Neuronal stem cell (in vitro differentiated cells): Measurements from ENCODE around the gene SLC6A19.

Experiments
- DNase-seq: peaks from one replicate; pipeline ENCODE4 v3.0.0-alpha.2; 2013; ENCODE audit warnings: low spot score
- H2AFZ ChIP-seq: one replicate; pipeline ENCODE4 v1.6.1; 2013; ENCODE audit warnings: mild to moderate bottlenecking, low read length, inconsistent platforms
- H2AK5ac ChIP-seq: 2 replicates; pipeline ENCODE4 v1.6.1; 2013; ENCODE audit warnings: low read depth, mild to moderate bottlenecking, inconsistent platforms, low read length, moderate library complexity, mixed read lengths
- H2BK120ac ChIP-seq: 2 replicates; pipeline ENCODE4 v1.6.1; 2013; ENCODE audit warnings: low read depth, mild to moderate bottlenecking, inconsistent platforms, low read length, moderate library complexity, mixed read lengths
- H2BK12ac ChIP-seq: one replicate; pipeline ENCODE4 v1.6.1; 2013; ENCODE audit warnings: low read length, inconsistent platforms
- H2BK15ac ChIP-seq: 2 replicates; pipeline ENCODE4 v1.6.1; 2013; ENCODE audit warnings: mild to moderate bottlenecking, low read length, inconsistent platforms, mixed read lengths
- H2BK5ac ChIP-seq: one replicate; pipeline ENCODE4 v1.6.1; 2013; ENCODE audit warnings: inconsistent platforms, mild to moderate bottlenecking, low read length, moderate library complexity
- H3K14ac ChIP-seq: one replicate; pipeline ENCODE4 v1.6.1; 2013; ENCODE audit warnings: low read length, inconsistent platforms
- H3K18ac ChIP-seq: 2 replicates; pipeline ENCODE4 v1.6.1; 2013; ENCODE audit warnings: low read length, inconsistent platforms
- H3K23ac ChIP-seq: 2 replicates; pipeline ENCODE4 v1.6.1; 2013; ENCODE audit warnings: low read depth, mild to moderate bottlenecking, mixed read lengths, low read length, inconsistent platforms; ENCODE audit not compliant: poor library complexity
- H3K27ac ChIP-seq: replicated peaks from 3 replicates; pipeline ENCODE4 v1.5.1; 2013; ENCODE audit warnings: low read length, inconsistent platforms
- H3K27me3 ChIP-seq, 3 experiments: 2 replicates each; pipeline ENCODE4 v1.6.1; 2013; ENCODE audit warnings: low read length in 3 of 3, mild to moderate bottlenecking in 2 of 3, inconsistent platforms in 1 of 3, low read depth in 1 of 3, mixed read lengths in 1 of 3, moderate library complexity in 1 of 3; ENCODE audit not compliant: control insufficient read depth in 3 of 3, insufficient read depth in 3 of 3
- H3K36me3 ChIP-seq, 2 donors: replicated peaks in 1 of 2; 2 replicates each; pipeline ENCODE4 v1.6.1; 2013; ENCODE audit warnings: low read length in 2 of 2; ENCODE audit not compliant: control insufficient read depth in 2 of 2, insufficient read depth in 2 of 2
- H3K4ac ChIP-seq: 2 replicates; pipeline ENCODE4 v1.6.1; 2013; ENCODE audit warnings: inconsistent platforms, mild to moderate bottlenecking, low read length, moderate library complexity
- H3K4me1 ChIP-seq, 2 donors: 1 replicate in 1 of 2; 2 replicates in 1 of 2; pipeline ENCODE4 v1.6.1; 2013; ENCODE audit warnings: low read length in 2 of 2, low read depth in 1 of 2; ENCODE audit not compliant: control insufficient read depth in 2 of 2, insufficient read depth in 1 of 2
- H3K4me2 ChIP-seq: one replicate; pipeline ENCODE4 v1.6.1; 2013; ENCODE audit warnings: mild to moderate bottlenecking, low read length, inconsistent platforms; ENCODE audit not compliant: insufficient read depth, poor library complexity, severe bottlenecking
- H3K4me3 ChIP-seq, 2 donors: 2 replicates each; pipeline ENCODE4 v1.5.1; 2013; ENCODE audit warnings: low read length in 2 of 2, mild to moderate bottlenecking in 2 of 2, inconsistent platforms in 1 of 2, moderate library complexity in 1 of 2
- H3K79me1 ChIP-seq: one replicate; pipeline ENCODE4 v1.6.1; 2013; ENCODE audit warnings: low read depth, mild to moderate bottlenecking, inconsistent platforms, low read length, moderate library complexity
- H3K9ac ChIP-seq: one replicate; pipeline ENCODE4 v1.6.1; 2013; ENCODE audit warnings: mild to moderate bottlenecking, low read depth, low read length, inconsistent platforms; ENCODE audit not compliant: poor library complexity
- H3K9me3 ChIP-seq, 2 donors: replicated peaks in 1 of 2; 2 replicates each; pipeline versions ENCODE3 to v1.6.1; 2013; ENCODE audit warnings: low read length in 2 of 2, mild to moderate bottlenecking in 2 of 2, inconsistent platforms in 1 of 2, low read depth in 1 of 2, mixed read lengths in 1 of 2, moderate library complexity in 1 of 2; ENCODE audit not compliant: control insufficient read depth in 2 of 2, insufficient read depth in 1 of 2
- H4K8ac ChIP-seq: one replicate; pipeline ENCODE4 v1.6.1; 2013; ENCODE audit warnings: low read depth, mild to moderate bottlenecking, inconsistent platforms, low read length, moderate library complexity
- H4K91ac ChIP-seq: one replicate; pipeline ENCODE4 v1.6.1; 2013; ENCODE audit warnings: low read length, low read depth, mild to moderate bottlenecking, inconsistent platforms; ENCODE audit not compliant: poor library complexity
- WGBS, 2 donors: extraction: QIAGEN DNeasy Blood & Tissue Kit; methylation state at CpG; one replicate each; pipeline ENCODE4 v1.1.7; 2013; ENCODE audit warnings: missing lambda C conversion rate in 2 of 2, mixed read lengths in 1 of 2; ENCODE audit not compliant: insufficient read length in 2 of 2, insufficient replicate concordance in 1 of 2; ENCODE audit errors: extremely low coverage in 2 of 2; 5-methylcytosine and 5-hydroxymethylcytosine counted together

Gene SLC6A19

DNA sequence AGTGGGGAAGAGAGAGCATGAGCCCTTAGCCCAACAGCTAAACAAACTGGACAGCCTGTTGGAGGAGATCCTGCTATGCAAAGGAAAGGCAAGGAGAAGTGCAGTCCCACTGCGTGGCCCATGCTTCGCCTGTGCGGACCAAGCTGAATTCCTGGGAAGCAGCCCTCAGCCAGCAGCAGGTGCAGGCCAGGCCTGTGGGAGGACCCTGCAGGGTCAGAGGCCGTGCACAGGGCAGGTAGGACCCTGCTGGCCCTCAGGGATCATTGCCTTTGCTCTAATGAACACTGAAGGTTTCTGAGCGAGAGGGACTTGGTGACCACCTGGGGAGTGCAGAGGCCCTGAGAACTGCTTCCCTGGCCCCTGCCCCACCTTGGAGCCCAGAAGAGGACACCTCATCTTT, 6.0 kb upstream of the SLC6A19 start:
- no CpG with 5 or more reads among the region's 5 CpGs for WGBS, 2 donors
- no peak overlapping the region for H2BK12ac ChIP-seq
- peak overlapping the region; percentile 6 for H2AK5ac ChIP-seq
- H2BK5ac ChIP-seq = peak overlapping the region; percentile 4
- no peak overlapping the region for H3K4ac ChIP-seq
- no peaks in the 10 kb centered on the region for H3K36me3 ChIP-seq
- no peak overlapping the region for H2AFZ ChIP-seq
- no peak overlapping the region for H3K18ac ChIP-seq
- peak overlapping the region in 1 of 2 donors; percentile 40 for H3K4me3 ChIP-seq
- no peak for DNase-seq
- H2BK120ac ChIP-seq = no peak overlapping the region
- no peak overlapping the region for H3K23ac ChIP-seq
- peak overlapping the region; percentile 9 for H3K14ac ChIP-seq
- no peak overlapping the region for H2BK15ac ChIP-seq
- H3K4me1 ChIP-seq = peaks cover 0 to 8% of the 10 kb centered on the region in 2 donors
- H4K91ac ChIP-seq = no peak overlapping the region
- no peak overlapping the region for H3K4me2 ChIP-seq
- no peak overlapping the region for H4K8ac ChIP-seq
- H3K9me3 ChIP-seq = no peaks in the 10 kb centered on the region
- H3K9ac ChIP-seq = no peak overlapping the region
- peaks cover 0 to 6% (median 5%) of the 10 kb centered on the region in 3 experiments for H3K27me3 ChIP-seq
- H3K79me1 ChIP-seq = no peaks in the 10 kb centered on the region
- H3K27ac ChIP-seq = no peak overlapping the region

DNA sequence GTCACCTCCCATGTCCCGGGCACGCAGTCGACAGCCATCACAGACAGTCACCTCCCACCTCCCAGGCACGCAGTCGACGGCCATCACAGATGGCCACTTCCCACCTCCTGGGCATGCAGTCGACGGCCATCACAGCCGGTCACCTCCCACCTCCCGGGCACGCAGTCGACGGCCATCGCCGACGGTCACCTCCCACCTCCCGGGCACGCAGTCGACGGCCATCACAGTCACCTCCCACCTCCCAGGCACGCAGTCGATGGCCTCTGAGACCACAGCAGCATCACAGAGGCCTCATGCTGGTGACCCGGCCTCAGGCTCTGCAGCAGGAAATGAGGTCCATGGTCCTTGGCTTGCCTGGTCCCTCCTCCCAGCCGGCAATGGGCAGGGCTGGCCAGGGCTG, 5.5 kb upstream of the SLC6A19 start:
- no peak overlapping the region for H2BK120ac ChIP-seq
- H3K79me1 ChIP-seq = no peaks in the 10 kb centered on the region
- peak overlapping the region; percentile 6 for H2AK5ac ChIP-seq
- no peak overlapping the region for H2BK12ac ChIP-seq
- H3K27ac ChIP-seq = no peak overlapping the region
- H3K14ac ChIP-seq = peak overlapping the region; percentile 9
- no peak overlapping the region for H4K8ac ChIP-seq
- H3K9me3 ChIP-seq = no peaks in the 10 kb centered on the region
- H3K36me3 ChIP-seq = no peaks in the 10 kb centered on the region
- H3K4me1 ChIP-seq = peaks cover 0 to 8% of the 10 kb centered on the region in 2 donors
- no peak overlapping the region for H3K9ac ChIP-seq
- H2BK5ac ChIP-seq = peak overlapping the region; percentile 4
- H3K4ac ChIP-seq = no peak overlapping the region
- H4K91ac ChIP-seq = no peak overlapping the region
- H3K18ac ChIP-seq = peak overlapping the region; percentile 5
- H3K4me3 ChIP-seq = peak overlapping the region in 1 of 2 donors; percentile 29
- WGBS, 2 donors = no CpG with 5 or more reads among the region's 24 CpGs
- DNase-seq = no peak
- no peak overlapping the region for H2AFZ ChIP-seq
- H2BK15ac ChIP-seq = peak overlapping the region; percentile 68
- peak overlapping the region; percentile 87 for H3K23ac ChIP-seq
- H3K27me3 ChIP-seq = peaks cover 0 to 6% (median 5%) of the 10 kb centered on the region in 3 experiments
- H3K4me2 ChIP-seq = no peak overlapping the region

DNA sequence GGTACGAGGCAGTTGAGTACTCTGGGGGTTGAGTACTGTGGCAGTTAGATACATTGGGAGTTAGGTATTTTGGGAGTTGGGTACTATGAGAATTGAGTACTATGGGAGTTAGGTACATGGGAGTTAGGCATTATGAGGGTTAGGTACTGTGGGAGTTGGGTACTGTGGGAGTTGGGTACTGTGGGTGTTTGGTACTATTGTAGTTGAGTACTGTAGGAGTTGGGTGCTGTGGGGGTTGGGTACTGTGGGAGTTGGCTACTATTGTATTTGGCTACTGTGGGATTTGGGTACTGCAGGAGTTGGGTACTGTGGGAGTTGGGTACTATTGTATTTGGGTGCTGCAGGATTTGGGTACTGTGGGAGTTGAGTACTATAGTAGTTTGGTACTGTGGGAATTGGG, 4.8 kb upstream of the SLC6A19 start:
- Histone ChIP-seq H3K4me1 (peaks cover 0 to 8% of the 10 kb centered on the region in 2 donors), H3K4ac (no peak overlapping the region), H2AK5ac (no peak overlapping the region), H3K4me2 (no peak overlapping the region), H2BK12ac (no peak overlapping the region), H3K27ac (no peak overlapping the region), H4K91ac (no peak overlapping the region), H2AFZ (no peak overlapping the region), H3K9me3 (no peaks in the 10 kb centered on the region), H3K79me1 (no peaks in the 10 kb centered on the region), H3K14ac (no peak overlapping the region), H2BK120ac (no peak overlapping the region), H3K23ac (no peak overlapping the region), H3K4me3 (no peak overlapping the region), H3K36me3 (no peaks in the 10 kb centered on the region), H3K27me3 (peaks cover 0 to 7% (median 5%) of the 10 kb centered on the region in 3 experiments), H2BK5ac (no peak overlapping the region), H2BK15ac (no peak overlapping the region), H3K9ac (no peak overlapping the region), H4K8ac (no peak overlapping the region), H3K18ac (no peak overlapping the region)
- no CpG with 5 or more reads among the region's 1 CpG for WGBS, 2 donors
- DNase-seq = no peak

DNA sequence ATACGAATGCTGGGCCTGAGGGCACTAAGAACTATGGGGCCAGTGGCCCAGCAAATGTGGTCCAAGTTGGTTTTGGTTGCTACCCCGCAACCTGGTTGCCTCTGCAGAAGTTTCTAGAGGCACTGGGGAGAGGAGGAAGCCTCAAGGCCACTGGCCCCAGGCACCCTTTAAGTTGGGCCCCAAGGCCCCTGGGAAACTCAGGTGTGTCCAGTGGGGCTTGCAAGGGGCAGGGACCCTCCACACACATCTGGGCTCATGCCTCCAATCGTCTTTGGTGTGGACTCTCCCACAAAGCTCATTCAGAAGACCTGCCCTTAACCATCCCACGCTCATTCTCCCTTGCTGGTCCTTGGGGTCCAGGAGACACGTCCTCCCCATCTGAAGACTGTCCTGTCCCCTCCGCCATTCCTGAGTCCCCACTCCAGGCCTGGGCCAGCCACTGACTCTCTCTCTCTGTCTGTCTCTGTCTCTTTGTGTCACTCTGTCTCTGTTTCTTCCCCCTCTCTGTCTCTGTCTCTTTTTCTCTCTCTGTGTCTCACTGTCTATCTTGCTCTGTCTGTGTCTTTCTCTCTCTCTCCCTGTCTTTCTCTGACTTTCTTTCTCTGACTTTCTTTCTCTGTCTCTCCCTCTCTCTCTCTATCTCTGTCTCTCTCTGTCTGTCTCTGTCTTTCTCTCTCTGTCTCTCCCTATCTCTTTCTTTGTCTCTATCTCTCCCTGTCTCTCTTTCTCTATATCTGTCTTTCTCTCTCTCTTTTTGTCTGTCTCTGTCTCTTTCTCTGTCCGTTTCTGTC, 3.3 kb upstream of the SLC6A19 start:
- Histone ChIP-seq H3K27me3 (peaks cover 0 to 14% (median 3%) of the 10 kb centered on the region in 3 experiments), H2BK5ac (no peak overlapping the region), H4K91ac (no peak overlapping the region), H3K79me1 (no peaks in the 10 kb centered on the region), H3K23ac (no peak overlapping the region), H2AFZ (no peak overlapping the region), H3K4me2 (no peak overlapping the region), H2BK12ac (no peak overlapping the region), H2AK5ac (no peak overlapping the region), H4K8ac (no peak overlapping the region), H3K9me3 (no peaks in the 10 kb centered on the region), H2BK15ac (no peak overlapping the region), H3K18ac (no peak overlapping the region), H3K4ac (no peak overlapping the region), H3K4me1 (peaks cover 0 to 7% of the 10 kb centered on the region in 2 donors), H3K27ac (no peak overlapping the region), H3K36me3 (no peaks in the 10 kb centered on the region), H2BK120ac (no peak overlapping the region), H3K9ac (no peak overlapping the region), H3K14ac (no peak overlapping the region), H3K4me3 (no peak overlapping the region)
- no CpG with 5 or more reads among the region's 7 CpGs for WGBS, 2 donors
- DNase-seq = no peak
